ENCODE data around the gene TSLP.

Gene TSLP

GRCh38 chr5:111071413-111071812 lies at the start of gene TSLP:
Gene TSLP, plus strand, starts transcription at chr5:111071713. Its CDS starts 178 bp downstream, at chr5:111071891.
- DNase-seq: no peak

- DNase-seq: no peak
Measured at GRCh38 chr5:111022301-111022700, 49.2 kb upstream of the TSLP start.

GRCh38 chr5:111028865-111029264 lies 42.6 kb upstream of the TSLP start:
- DNase-seq: no peak

GRCh38 chr5:111043712-111044506 lies 27.6 kb upstream of the TSLP start:
- DNase-seq: no peak

GRCh38 chr5:111058064-111058463 lies 13.4 kb upstream of the TSLP start:
- DNase-seq: no peak

GRCh38 chr5:111060169-111060568 lies 11.3 kb upstream of the TSLP start:
- no peak for DNase-seq

GRCh38 chr5:111061618-111062017 lies 9.9 kb upstream of the TSLP start:
- no peak for DNase-seq

- peak; percentile 37 for DNase-seq
Measured at GRCh38 chr5:111063709-111064322, 7.7 kb upstream of the TSLP start.

- no peak for DNase-seq
Measured at GRCh38 chr5:111066261-111066938, 5.1 kb upstream of the TSLP start.

- no peak for DNase-seq
Measured at GRCh38 chr5:111068213-111068612, 3.3 kb upstream of the TSLP start.

- no peak for DNase-seq
Measured at GRCh38 chr5:111069839-111070238, 1.7 kb upstream of the TSLP start.

- no peak for DNase-seq
Measured at GRCh38 chr5:111070272-111071134, 1.0 kb upstream of the TSLP start.

- DNase-seq: no peak
Measured at GRCh38 chr5:111072949-111073682, 1.6 kb downstream of the TSLP start.

GRCh38 chr5:111074244-111074643 lies 2.7 kb downstream of the TSLP start:
- no peak for DNase-seq

- no peak for DNase-seq
Measured at GRCh38 chr5:111075520-111075919, 4.0 kb downstream of the TSLP start.

GRCh38 chr5:111076091-111076490 lies 4.6 kb downstream of the TSLP start:
- no peak for DNase-seq

- DNase-seq: no peak
Measured at GRCh38 chr5:111077678-111078077, 6.2 kb downstream of the TSLP start.

- no peak for DNase-seq
Measured at GRCh38 chr5:111079846-111080245, 8.3 kb downstream of the TSLP start.

- peak; percentile 37 for DNase-seq
Measured at GRCh38 chr5:111083323-111083722, 11.8 kb downstream of the TSLP start.

- DNase-seq: peak; percentile 90
Measured at GRCh38 chr5:111092062-111092853, 20.7 kb downstream of the TSLP start, which contains the start of gene WDR36. Gene WDR36, plus strand, starts transcription at chr5:111092348. Its CDS starts 109 bp downstream, at chr5:111092457.

GRCh38 chr5:111095982-111096381 lies 24.5 kb downstream of the TSLP start:
- DNase-seq: no peak
